Measurements from ENCODE around the gene TMEM106A.
"Not testable (repeated sequence)": the region's sequence is repeated elsewhere in the genome, so short reads cannot be mapped to it uniquely, and the experiment has no call there.

Gene TMEM106A

GRCh38 chr17:43211480-43212402 is at the start of gene TMEM106A:
TSS of gene TMEM106A (plus strand) at chr17:43211875. CDS start at chr17:43213042, 1,167 bp downstream.
- peak; percentile 71 for DNase-seq (ENCODE audit: low spot score)

- DNase-seq (ENCODE audit: low spot score), result not testable (repeated sequence)
Observed at GRCh38 chr17:43165971-43166370, 45.7 kb upstream of the TMEM106A start.

- DNase-seq (ENCODE audit: low spot score), result peak; percentile 53
Observed at GRCh38 chr17:43169561-43170139, 42.0 kb upstream of the TMEM106A start.

- peak; percentile 99 for DNase-seq (ENCODE audit: low spot score)
Observed at GRCh38 chr17:43170140-43170765, 41.4 kb upstream of the TMEM106A start.

GRCh38 chr17:43170766-43171585 is 40.7 kb upstream of the TMEM106A start, which contains the start of gene NBR1:
TSS of gene NBR1 (plus strand) at chr17:43171214. CDS start at chr17:43175800, 4,586 bp downstream.
- DNase-seq (ENCODE audit: low spot score), result peak; percentile 98

- peak; percentile 78 for DNase-seq (ENCODE audit: low spot score)
Observed at GRCh38 chr17:43171586-43172487, 39.8 kb upstream of the TMEM106A start.

GRCh38 chr17:43175213-43176118 is 36.2 kb upstream of the TMEM106A start:
- no peak for DNase-seq (ENCODE audit: low spot score)

- no peak for DNase-seq (ENCODE audit: low spot score)
Observed at GRCh38 chr17:43176119-43176570, 35.5 kb upstream of the TMEM106A start.

- DNase-seq (ENCODE audit: low spot score), result no peak
Observed at GRCh38 chr17:43183921-43184320, 27.8 kb upstream of the TMEM106A start.

GRCh38 chr17:43186656-43187055 is 25.0 kb upstream of the TMEM106A start:
- DNase-seq (ENCODE audit: low spot score), result not testable (repeated sequence)

GRCh38 chr17:43193251-43193650 is 18.4 kb upstream of the TMEM106A start:
- no peak for DNase-seq (ENCODE audit: low spot score)

GRCh38 chr17:43199633-43200032 is 12.0 kb upstream of the TMEM106A start:
- no peak for DNase-seq (ENCODE audit: low spot score)

GRCh38 chr17:43200127-43200526 is 11.5 kb upstream of the TMEM106A start:
- no peak for DNase-seq (ENCODE audit: low spot score)

- not testable (repeated sequence) for DNase-seq (ENCODE audit: low spot score)
Observed at GRCh38 chr17:43203013-43203412, 8.7 kb upstream of the TMEM106A start.

- no peak for DNase-seq (ENCODE audit: low spot score)
Observed at GRCh38 chr17:43210576-43210975, 1.1 kb upstream of the TMEM106A start.

- no peak for DNase-seq (ENCODE audit: low spot score)
Observed at GRCh38 chr17:43211123-43211479, 574 bp upstream of the TMEM106A start.

GRCh38 chr17:43212641-43213490 is 1.2 kb downstream of the TMEM106A start:
- DNase-seq (ENCODE audit: low spot score), result no peak

GRCh38 chr17:43213545-43213944 is 1.9 kb downstream of the TMEM106A start:
- no peak for DNase-seq (ENCODE audit: low spot score)

GRCh38 chr17:43215341-43215740 is 3.7 kb downstream of the TMEM106A start:
- no peak for DNase-seq (ENCODE audit: low spot score)

Measured in SW480 (cell line).